Stimulated activated CD4-positive, alpha-beta T cell treated with anti-CD3 and anti-CD28 coated beads, Interleukin-12 subunit alpha, Interleukin-12 subunit beta, amount 100 ng/mL, for 48 hours (primary cell): ENCODE measurements around the gene CDH11.

Experiments used
- DNase-seq, 3 donors: peaks; one replicate each; pipeline ENCODE4 v3.0.0-alpha.2; 2020; ENCODE audit warnings: low read depth in 2 of 3, low spot score in 1 of 3

The CDH11 gene

DNA sequence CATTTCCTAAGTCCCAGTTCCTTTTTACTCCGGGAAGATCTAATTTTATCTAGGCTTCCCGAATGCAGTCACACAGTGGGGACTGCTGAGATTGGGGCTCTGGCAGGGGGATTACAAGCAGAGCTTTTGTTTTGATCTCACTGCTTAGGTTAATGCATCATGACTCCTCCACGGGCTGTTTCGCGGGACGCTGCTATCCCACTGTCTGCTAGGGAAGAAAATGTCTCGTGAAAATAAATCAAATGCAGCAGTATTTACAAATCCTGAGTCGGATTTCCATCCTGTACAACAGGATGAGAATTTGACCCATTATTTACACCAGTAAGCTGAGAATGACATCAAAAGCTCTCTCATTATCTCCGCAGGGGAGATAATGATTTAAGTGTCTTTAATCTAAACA, 83.8 kb downstream of the CDH11 start:
- no peak for DNase-seq

DNA sequence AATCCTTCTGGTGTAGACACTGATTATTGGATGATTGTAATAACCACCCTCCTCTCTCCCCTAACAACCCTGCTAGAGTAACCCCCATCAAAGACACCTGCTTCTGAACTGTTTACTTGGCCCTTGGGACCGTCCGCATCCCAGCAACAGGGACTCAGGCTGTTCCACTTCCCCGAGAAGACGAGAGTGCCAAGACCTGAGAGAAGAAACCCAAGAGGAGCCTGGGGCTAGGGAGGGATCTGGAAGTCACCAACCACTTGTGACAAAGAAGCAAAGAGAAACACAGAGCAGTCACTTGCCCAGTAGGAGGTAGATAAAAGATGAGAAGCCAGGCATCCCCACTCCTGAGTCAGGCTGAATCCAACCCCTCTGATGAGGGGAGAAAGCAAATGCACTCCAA, 84.3 kb downstream of the CDH11 start:
- no peak for DNase-seq

DNA sequence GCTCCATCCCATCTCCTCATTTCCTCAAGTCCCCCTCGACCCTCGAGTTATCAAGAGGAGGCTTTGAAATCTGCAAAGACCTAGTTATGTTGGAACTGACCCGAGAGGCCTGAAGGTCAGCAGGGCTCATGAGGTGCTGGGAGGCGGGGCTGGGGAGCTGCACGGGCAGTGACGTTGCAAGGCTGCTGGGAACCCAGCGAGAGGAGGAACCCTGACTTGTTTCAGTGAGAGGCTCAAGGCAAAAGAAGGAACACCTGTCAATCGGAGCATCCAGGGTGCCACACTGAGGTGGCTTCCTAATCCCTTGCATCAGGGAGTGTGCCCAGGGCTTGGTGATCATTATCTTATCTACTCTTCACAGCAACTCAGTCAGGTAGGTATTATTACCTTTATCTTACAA, 86.9 kb downstream of the CDH11 start:
- DNase-seq, result no peak

DNA sequence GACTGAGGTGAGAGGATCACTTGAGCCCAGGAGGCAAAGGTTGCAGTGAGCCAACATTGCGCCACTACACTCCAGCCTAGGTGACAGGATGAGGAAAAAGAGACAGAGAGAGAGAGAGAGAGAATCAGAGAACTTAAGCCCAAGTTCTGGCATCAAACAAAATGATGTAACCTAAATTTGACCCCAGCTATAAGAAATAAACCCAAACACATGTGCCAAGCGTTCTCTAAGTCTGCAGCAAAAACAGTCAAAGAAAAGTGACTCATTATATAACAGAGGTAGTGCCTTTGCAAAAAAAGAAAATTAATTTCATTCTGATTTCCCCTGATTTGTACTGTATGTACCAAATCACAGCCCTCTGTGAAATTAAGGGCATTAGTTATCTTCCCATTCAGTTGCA, 89.5 kb downstream of the CDH11 start:
- no peak for DNase-seq

DNA sequence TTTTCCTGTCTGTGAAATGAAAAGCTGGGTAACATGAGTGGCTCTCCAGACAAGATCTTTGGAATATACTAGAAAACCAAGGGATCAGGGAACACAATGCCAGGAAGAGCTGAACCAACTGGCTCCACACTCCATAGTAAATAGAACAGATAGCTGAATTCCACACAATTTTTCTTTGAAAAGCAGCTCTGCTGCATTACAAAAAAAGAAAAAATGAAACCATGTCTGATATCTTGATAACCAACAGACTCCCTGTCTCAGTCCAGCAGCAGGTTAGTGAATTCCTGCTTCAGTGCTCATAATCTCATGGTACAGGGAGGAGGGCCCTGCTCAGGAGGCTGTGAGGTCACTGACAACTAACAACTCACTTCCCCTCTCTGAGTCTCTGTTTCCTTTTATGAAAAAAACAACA, 97.1 kb downstream of the CDH11 start:
- no peak for DNase-seq

DNA sequence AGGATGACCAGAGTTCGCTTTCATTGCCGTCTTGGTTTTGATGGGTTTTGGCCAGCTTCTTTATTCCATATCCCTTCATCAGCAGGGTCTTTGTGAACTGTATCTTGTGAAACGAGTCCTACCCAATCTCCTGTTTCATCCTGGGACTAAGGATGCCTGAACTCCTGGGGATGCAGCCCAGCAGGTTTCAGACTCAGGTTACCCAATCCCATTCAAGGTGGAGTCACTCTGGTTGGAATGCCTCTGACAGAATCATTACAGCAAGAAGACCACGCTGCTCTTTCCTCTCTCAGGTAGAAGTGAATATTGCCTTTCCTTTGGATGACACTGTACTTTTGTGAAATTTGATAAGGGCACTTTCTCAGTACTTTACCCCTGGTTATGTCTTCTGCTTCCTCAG, 98.1 kb downstream of the CDH11 start:
- DNase-seq, result no peak

DNA sequence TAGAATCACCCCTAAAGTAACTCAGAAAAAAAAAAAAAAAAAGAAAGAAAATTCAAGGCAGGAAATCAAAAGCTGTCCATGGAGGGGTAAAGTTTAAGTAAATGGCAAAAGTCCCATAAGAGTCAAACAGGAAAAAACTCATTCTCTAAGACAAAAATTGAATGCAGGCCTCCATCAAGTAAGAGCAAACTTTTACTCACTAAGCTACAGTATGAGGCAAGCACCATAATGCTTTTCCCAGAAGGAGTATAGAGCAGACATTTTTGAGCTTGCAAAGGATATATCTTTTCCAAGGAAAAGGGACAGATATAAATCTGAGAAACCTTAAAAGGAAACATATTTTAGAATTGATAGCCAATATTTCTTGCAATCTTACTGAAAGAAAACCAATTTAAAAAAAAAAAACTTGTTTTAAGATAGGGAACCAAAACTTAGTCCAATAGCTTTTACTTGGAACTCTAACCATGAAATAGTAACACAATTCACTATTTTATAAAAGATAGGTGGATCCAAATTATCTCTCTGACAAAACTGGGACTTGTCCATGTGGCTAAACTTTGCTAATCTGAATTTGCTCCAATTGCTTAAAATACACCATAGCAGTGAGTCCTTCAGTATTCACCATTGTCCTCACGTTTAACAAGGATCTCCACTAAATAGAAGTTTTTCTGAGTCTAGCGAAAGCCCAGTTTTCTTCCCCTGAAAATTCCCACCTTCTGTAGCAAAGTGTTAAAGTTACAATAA, 99.8 kb downstream of the CDH11 start:
- DNase-seq, result no peak

DNA sequence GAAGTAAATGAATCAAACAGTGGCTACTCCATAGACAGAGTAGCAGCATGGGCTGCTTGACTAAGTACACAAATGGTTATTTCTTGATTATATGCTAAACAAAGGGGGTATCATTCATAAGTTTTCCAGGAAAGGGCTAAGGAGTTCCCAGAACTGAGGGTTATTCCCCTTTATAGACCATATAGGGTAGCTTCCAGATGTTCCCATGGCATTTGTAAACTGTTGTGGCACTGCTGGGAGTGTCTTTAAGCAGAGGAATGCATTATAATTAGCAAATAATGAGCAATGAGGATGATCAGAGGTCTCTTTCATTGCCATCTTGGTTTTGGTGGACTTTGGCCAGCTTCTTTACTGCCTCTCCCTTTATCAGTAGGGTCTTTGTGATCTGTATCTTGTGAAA, 105.1 kb downstream of the CDH11 start:
- DNase-seq, result no peak

DNA sequence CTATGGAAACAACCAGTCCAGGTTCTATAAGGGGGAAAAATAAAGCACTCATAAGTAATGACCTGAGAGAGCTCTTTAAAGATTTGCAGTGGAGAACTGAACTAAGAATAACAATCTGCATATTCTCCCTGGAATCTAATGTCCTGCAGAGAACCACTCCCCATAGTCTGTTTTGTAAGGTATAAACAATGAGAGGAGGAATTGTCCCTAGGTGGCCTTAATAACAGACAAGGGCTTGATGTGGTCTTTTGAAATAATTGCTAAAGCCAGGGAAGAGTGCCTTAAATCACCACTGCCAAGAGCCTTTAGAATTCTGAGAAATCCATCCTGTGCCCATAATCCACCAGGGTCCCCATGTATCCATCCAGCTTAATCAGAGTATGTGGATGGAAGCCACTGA, 106.3 kb downstream of the CDH11 start:
- DNase-seq, result no peak

DNA sequence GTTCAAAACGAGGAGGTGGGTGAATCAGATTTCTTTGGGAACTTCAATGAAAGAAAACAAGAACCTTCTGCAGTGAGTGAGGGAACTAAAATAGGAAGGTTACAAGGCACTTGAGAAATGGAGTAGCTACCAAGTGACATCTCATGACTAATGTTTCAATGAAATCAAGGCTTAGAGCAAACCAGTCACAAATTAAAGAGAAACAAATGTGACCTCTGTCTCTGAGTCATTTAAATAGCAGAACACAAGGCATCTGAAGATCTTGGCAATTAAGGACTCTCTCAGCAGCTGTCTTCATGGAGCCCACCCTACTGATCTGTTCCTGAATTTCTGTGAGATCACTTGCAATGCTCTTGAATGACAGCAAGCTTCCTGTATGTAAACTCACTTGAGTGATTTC, 109.5 kb downstream of the CDH11 start:
- no peak for DNase-seq

DNA sequence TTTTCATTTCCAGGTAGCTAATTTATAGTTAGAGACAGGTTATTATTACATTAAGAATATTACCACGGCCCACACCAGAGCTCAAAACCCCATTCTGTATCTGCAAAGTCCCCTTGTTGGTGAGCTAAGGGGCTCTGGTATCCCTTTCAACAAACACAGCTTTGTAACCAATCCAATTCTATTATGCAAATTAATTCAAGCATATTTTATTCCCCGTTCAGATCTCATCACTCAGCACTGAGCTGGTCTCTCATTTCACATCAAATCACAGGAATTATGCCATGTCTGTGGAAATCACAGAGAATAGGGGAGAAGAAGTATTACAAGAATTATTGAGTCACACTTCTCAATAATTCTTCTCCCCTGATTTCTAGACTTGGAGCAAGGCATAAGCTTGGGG, 111.7 kb downstream of the CDH11 start:
- DNase-seq, result no peak

DNA sequence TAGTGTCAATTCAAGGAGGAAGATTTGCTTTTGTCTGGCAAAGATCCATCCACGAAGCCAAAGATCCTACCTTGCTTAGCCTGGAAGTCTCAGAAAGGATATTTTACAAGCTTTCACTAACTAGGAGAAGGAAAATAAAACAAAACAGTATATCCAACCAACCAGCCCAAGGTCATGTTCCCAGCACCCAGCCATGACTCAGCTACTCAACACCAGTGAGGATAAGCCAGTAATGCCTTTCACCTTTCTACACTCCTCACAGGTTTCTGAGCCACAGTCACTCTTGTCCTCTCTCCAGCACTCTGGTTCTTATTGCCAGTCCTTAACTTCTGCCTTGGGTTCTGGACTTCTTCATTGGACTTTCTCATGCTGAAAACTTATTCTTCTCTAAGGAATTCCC, 116.2 kb downstream of the CDH11 start:
- no peak for DNase-seq

DNA sequence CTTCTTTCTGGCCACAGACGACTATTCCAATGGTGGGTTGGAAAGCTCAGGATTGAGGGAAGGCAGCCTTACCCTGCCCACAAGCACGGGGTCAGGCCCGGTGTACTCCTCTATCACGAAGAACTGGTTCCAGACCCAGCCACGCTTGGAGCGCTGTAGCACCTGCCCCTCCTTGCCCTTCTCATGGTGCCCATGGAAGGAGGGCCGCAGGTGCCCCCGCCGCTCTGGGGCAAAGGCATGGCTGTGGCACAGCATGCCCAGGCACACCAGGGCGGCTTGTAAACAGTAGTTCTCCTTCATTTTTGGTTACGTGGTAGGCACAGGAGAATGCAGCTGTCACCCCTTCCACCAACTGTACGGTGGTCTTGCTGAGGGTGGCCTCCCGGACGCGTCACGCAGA, 117.3 kb downstream of the CDH11 start:
- no peak for DNase-seq

DNA sequence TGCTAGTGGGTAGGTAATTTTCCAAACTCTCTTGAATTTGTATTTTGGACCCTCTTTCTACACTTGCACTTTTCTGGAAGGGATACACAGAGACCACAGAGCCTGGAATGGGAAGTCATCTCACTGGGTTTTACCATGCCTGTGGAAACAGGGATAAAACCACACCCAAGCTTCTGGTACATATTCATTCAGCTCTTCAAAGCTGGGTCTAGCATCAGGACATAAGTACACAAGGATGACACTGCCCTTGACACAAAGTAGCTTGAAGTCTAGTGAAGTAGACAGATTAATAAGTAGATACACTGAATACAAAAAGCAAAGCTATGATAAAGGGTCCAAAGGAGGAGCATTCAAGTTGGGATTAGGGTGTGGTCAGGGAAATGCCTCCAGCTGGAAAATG, 118.2 kb downstream of the CDH11 start:
- DNase-seq, result no peak

DNA sequence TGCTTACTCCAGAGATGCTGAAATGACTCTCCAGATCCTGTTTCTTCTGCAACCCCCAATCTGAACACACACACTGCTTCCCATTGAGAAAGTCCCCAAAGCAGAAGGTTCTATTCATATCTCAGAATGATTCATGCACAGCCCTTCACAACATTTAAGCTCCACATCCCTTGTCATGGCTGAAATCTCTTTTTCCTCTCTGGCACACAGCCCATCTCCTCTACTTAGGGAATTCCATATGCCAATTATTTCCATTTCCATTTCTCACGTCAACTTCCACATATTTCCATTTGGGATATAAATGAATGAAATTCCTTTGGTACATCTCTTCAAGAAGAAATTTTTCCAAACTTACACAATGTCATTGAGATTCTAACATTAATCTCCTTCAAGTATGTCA, 119.6 kb downstream of the CDH11 start:
- DNase-seq, result no peak

DNA sequence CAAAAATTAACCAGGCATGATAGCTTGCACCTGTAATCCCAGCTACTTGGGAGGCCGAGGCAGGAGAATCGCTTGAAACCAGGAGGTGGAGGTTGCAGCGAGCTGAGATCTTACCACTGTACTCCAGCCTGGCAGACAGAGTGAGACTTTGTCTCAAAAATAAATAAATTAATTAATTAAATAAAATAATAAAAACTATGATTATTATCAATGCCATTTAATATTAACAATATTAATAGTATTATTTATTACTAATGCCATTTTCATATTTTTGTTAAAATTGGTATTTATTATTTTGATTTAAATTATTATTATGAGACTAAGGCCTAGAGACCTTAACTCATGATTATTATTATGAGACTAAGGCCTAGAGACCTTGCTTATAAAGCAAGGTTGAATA, 121.2 kb downstream of the CDH11 start:
- no peak for DNase-seq

DNA sequence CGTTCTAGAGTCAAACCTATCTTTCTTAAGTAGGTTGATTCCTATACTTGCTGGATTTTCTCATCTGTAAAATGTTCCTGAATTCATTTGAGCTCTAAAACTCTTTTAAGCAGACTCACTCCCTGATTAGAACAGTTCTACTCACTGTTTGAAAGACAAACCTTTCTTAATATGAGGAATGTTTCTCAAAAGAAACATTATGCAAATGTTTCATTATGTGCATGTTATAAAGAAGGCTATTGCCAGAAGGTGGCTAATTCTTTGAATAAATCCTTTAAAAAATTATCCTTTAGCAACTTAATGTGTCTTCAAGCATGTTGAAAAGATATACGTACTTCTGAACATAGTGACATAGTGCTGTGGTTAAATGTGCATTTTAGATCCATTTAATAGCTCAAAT, 124.1 kb downstream of the CDH11 start:
- DNase-seq, result no peak

DNA sequence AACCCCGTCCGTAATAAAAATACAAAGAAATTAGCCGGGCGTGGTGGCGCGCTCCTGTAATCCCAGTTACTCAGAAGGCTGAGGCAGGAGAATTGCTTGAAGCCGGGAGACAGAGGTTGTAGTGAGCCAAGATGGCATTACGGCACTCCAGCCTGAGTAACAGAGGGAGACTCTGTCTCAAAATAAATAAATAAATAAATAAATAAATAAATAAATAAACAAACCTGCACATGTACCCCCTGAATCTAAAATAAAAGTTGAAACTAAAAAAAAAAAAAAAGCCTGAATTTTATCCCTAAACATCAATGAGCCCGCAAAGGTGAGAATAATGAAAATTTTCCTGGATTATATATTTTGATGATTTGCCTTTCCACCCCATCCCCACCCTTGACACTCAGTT, 124.7 kb downstream of the CDH11 start:
- DNase-seq, result no peak

DNA sequence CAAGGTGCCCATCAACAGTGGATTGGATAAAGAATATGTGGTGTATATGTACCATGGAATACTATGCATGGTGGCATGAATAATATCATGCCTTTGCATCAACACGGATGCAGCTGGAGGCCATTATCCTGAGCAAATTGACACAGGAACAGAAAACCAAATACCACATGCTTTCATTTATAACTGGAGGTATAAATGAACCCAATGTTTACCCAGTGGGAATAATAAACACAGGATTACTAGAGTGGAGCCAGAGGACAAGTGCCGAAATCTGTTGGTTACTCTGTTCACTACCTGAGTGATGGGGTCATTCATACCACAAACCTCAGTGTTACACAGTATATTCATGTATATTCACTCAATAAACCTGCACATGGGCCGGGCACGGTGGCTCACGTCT, 125.2 kb downstream of the CDH11 start:
- DNase-seq, result no peak

DNA sequence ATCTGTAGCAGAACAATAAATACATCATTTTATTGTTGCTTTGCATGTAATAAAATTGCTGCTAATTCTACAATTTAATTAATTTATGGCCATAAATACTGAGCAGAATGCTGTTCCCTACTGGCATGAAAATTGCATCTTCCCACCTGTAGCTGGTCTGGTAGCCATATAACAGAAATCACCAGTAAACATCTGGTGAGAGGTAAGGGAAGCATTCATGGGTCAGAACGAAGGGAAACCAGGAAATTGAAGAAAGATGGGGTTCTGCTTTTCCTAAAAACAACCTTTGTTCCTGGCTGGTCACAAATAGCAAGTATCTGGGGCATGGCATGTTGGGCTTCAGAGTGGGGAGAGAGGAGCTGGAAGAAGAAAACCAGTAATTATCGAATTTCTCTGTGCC, 128.4 kb downstream of the CDH11 start:
- no peak for DNase-seq

DNA sequence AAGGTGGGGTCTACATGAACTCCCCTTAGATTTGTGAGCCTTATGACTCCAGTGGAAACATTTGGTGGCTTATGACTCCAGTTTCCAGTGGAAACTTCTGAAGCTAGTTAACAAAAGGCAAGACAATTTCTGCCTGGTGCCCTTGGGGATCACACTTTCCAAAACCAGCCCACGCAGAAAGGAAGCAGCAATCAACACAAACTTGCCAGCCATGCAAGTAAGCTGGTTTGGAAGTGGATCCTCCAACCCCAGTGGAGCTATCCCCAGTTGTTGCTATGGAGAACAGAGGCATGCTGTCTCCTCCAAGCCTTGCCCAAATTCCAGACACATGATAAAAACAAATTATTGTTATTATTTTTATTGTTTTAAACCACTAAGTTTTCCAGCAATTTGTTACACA, 130.9 kb downstream of the CDH11 start:
- DNase-seq, result no peak

DNA sequence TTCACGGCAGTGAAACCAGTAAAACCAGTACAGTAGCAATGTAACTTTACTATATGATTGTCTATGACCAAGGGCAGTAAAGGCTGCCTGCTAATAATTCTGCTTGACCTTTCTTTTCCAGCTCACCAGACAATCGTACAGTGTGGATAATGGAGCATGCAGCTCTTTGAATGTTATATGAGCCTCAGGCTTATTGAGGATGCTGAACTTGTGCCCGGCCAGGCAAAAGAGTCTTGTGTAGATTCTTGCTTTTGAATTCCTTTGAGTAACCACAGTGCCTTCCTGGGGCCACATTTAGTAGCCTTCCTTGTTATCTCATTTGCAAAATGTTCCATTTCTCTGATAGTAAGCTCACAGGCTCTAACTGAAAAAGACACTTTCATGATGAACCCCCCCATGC, 131.8 kb downstream of the CDH11 start:
- no peak for DNase-seq

DNA sequence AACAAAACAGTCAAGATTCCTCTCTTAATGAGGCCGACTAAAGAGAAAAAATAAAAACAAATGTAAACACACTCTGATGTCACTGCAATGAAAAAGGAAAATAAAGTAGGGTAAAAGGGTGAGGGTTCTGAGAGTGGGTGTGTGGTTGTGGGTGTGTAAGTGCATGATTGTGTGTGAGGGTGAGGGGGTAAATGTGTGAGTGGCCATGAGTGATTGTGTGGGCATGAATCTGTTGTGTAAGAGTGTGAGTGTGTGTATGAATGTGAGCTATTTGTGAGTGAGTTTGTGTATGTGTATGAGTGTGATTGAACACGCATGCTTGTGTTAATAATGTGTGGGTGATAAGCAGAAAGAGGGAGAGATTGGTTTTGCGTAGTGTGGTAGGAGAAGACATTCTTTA, 132.8 kb downstream of the CDH11 start:
- DNase-seq, result no peak

DNA sequence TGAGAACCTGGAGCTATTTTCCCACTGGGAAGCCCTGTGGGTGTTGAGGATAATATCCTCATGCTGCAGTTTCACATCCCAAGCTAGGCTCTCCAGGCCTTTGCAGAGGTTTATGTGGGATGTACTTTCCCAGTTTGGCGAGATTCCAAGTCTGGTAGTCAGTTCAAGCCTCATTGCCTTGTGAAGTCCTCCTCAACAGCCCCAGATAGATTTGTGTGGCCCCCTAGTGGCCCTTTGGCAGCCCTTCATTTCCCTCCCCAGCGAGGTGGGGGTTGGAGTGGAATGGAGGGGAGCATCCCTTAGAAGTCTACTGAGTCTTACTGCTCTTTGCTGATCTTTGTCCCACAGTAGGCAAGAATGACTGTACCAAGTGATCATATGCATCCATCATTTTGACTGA, 137.9 kb downstream of the CDH11 start:
- no peak for DNase-seq
